Parathyroid adenoma (tissue), 2 donors: ENCODE measurements around the gene GADL1.

Experiments used
- H2AFZ ChIP-seq: fragments of 300-600 bp; sonication (generic); one replicate; pipeline ENCODE4 v1.7.0; 2017; ENCODE audit warnings: antibody characterized with exemption, mild to moderate bottlenecking
- H3K27ac ChIP-seq: fragments of 300-600 bp; sonication (generic); one replicate; pipeline ENCODE4 v1.7.0; 2017
- H3K27me3 ChIP-seq: fragments of 300-600 bp; sonication (generic); one replicate; pipeline ENCODE4 v1.7.0; 2017; ENCODE audit warnings: low read length; ENCODE audit not compliant: control insufficient read depth, insufficient read depth
- H3K36me3 ChIP-seq: fragments of 300-600 bp; sonication (generic); one replicate; pipeline ENCODE4 v1.7.0; 2017; ENCODE audit warnings: low read length; ENCODE audit not compliant: control insufficient read depth, insufficient read depth
- H3K4me1 ChIP-seq: fragments of 300-600 bp; sonication (generic); one replicate; pipeline ENCODE4 v1.7.0; 2017; ENCODE audit warnings: control low read depth
- H3K4me2 ChIP-seq: fragments of 300-600 bp; sonication (generic); one replicate; pipeline ENCODE4 v1.7.0; 2017; ENCODE audit warnings: low read length
- H3K4me3 ChIP-seq: fragments of 300-600 bp; sonication (generic); one replicate; pipeline ENCODE4 v1.7.0; 2017; ENCODE audit warnings: low read depth, low read length
- H3K79me2 ChIP-seq: fragments of 300-600 bp; sonication (generic); one replicate; pipeline ENCODE4 v1.7.0; 2017; ENCODE audit warnings: control low read depth
- H3K9ac ChIP-seq: fragments of 300-600 bp; sonication (generic); one replicate; pipeline ENCODE4 v1.7.0; 2017; ENCODE audit warnings: mild to moderate bottlenecking
- H3K9me3 ChIP-seq: fragments of 300-600 bp; sonication (generic); one replicate; pipeline ENCODE4 v1.7.0; 2017; ENCODE audit warnings: low read length; ENCODE audit not compliant: control insufficient read depth
- TF ChIP-seq, protein P1 (sequence below): fragments of 300-600 bp; sonication (generic); IDR thresholded peaks from one replicate; pipeline ENCODE4 v1.7.0; 2017; ENCODE audit warnings: antibody characterized with exemption, mild to moderate bottlenecking
- donor health status: primary hyperparathyroidism.

GADL1 gene

DNA sequence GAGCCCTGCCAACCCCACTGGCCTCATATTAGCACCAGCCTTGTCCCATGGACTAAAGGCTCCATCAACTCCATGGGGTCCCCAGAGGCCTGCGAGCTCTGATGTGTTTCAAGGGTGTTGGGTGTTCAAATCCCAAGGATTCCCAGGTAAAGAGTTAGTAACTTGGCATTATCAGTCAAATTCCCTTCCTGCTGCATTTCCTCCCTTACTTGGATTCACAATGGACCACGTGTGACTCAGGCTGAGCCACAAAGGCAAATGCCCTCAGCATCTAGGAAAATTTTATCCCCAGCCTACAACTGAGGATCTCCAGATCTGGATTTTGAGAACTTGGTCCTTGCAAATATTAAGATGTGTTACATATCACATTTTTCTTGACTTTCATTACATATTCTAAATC lies 58.8 kb downstream of the GADL1 start:
- no peaks in the 10 kb centered on the region for H3K79me2 ChIP-seq
- H3K27ac ChIP-seq = no peak overlapping the region
- H3K4me2 ChIP-seq = no peak overlapping the region
- H3K9ac ChIP-seq = no peak overlapping the region
- no peaks in the 10 kb centered on the region for H3K27me3 ChIP-seq
- H2AFZ ChIP-seq = no peak overlapping the region
- no peaks in the 10 kb centered on the region for H3K36me3 ChIP-seq
- no peaks in the 10 kb centered on the region for H3K9me3 ChIP-seq
- H3K4me3 ChIP-seq = no peak overlapping the region
- H3K4me1 ChIP-seq = no peaks in the 10 kb centered on the region
- TF ChIP-seq, protein P1, sequence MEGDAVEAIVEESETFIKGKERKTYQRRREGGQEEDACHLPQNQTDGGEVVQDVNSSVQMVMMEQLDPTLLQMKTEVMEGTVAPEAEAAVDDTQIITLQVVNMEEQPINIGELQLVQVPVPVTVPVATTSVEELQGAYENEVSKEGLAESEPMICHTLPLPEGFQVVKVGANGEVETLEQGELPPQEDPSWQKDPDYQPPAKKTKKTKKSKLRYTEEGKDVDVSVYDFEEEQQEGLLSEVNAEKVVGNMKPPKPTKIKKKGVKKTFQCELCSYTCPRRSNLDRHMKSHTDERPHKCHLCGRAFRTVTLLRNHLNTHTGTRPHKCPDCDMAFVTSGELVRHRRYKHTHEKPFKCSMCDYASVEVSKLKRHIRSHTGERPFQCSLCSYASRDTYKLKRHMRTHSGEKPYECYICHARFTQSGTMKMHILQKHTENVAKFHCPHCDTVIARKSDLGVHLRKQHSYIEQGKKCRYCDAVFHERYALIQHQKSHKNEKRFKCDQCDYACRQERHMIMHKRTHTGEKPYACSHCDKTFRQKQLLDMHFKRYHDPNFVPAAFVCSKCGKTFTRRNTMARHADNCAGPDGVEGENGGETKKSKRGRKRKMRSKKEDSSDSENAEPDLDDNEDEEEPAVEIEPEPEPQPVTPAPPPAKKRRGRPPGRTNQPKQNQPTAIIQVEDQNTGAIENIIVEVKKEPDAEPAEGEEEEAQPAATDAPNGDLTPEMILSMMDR = no peak

DNA sequence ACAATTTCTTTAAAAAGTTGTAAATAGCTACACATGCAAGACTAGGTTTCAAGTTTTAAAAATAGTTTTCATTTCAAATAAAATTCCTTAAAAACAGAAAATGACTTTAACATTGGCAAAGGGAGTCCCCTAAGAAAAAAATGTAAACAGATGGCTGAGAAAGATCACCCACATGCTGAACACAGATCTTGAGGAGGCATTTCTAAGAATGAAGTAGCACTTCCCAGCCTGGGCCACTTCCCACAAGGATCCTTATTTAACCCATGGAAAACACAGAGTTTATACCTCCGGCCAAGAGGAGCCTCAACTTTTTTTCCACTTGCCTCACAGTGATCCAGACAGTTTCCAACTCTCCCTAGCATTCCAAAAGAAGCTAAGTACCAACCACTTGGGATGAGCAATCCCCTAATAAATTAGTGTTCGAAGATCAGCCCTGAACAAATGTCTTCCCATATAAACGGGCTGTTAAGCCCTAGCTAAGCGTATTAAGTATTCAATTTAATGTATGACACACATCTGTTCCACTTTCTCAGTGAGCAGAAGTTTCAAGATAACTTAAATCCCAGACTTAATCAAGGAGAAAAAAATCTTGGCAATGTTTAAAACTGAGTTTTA lies 61.4 kb downstream of the GADL1 start:
- Histone ChIP-seq H3K4me2 (no peak overlapping the region), H3K4me3 (no peak overlapping the region), H3K36me3 (no peaks in the 10 kb centered on the region), H3K27me3 (no peaks in the 10 kb centered on the region), H2AFZ (no peak overlapping the region), H3K27ac (no peak overlapping the region), H3K9ac (no peak overlapping the region), H3K79me2 (no peaks in the 10 kb centered on the region), H3K4me1 (no peaks in the 10 kb centered on the region), H3K9me3 (no peaks in the 10 kb centered on the region)
- TF ChIP-seq, protein P1 = no peak

- Histone ChIP-seq H3K4me2 (no peak overlapping the region), H3K4me1 (no peaks in the 10 kb centered on the region), H3K27me3 (no peaks in the 10 kb centered on the region), H3K36me3 (no peaks in the 10 kb centered on the region), H3K9me3 (no peaks in the 10 kb centered on the region), H3K79me2 (no peaks in the 10 kb centered on the region), H3K27ac (no peak overlapping the region), H2AFZ (no peak overlapping the region), H3K9ac (no peak overlapping the region), H3K4me3 (no peak overlapping the region)
- TF ChIP-seq, protein P1 = no peak
Observed at GRCh38 chr3:30827080-30827479, 67.4 kb downstream of the GADL1 start.

DNA sequence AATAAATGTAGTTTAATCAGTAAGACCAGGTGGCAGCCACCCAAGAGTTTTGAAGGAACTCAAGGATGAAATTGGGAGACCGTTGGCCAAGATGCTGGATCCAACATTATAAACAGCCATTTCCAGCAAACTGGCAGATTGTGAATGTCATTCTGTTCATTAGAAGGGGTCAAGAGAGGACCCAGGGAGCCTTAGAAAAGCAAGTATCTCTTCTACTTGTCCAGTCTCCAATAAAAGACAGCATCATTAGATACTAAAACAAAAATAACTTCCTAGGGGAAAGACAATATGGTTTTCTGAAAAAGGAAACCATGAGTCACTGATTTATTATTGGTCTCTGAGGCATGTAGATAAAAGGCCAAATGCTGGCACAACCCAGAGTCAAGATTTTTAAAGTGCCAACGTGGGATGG lies 67.9 kb downstream of the GADL1 start:
- H3K4me2 ChIP-seq = no peak overlapping the region
- H2AFZ ChIP-seq = no peak overlapping the region
- H3K36me3 ChIP-seq = no peaks in the 10 kb centered on the region
- H3K9ac ChIP-seq = no peak overlapping the region
- no peaks in the 10 kb centered on the region for H3K9me3 ChIP-seq
- no peaks in the 10 kb centered on the region for H3K4me1 ChIP-seq
- no peak overlapping the region for H3K4me3 ChIP-seq
- H3K79me2 ChIP-seq = no peaks in the 10 kb centered on the region
- TF ChIP-seq, protein P1 = no peak
- no peaks in the 10 kb centered on the region for H3K27me3 ChIP-seq
- no peak overlapping the region for H3K27ac ChIP-seq
